ENCODE measurements around the gene ZDHHC3. TPM values are rescaled to one million over a fixed set of nuclear protein-coding genes. Genes with fewer than 3 reads are reported as not detected.
"Not testable (repeated sequence)": the region's sequence is repeated elsewhere in the genome, so short reads cannot be mapped to it uniquely, and the experiment has no call there.

Gene ZDHHC3
- total RNA-seq, 4 donors from 2014 or later = 59.6 to 81.3 (median 72.8) TPM

DNA sequence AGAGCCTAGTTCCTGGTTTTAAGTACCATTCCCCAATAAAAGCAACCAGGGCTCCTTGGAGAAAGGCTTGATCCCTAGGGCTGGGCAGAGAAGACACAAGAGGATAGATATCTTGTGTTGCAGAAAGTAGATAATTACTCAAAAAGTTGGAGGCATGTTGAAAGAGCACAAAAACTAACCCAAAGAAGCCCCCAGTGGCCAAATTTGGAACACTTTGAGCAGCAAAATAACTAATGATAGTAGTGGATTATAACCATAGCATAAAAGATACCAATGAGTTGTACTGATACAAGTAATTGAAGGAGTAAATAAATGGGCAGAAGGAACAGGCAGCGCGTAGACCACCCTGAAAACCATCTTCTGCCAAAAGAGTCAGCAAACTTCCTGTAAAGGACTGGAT is 12.1 kb upstream of the ZDHHC3 start:
- TF ChIP-seq, protein P1, sequence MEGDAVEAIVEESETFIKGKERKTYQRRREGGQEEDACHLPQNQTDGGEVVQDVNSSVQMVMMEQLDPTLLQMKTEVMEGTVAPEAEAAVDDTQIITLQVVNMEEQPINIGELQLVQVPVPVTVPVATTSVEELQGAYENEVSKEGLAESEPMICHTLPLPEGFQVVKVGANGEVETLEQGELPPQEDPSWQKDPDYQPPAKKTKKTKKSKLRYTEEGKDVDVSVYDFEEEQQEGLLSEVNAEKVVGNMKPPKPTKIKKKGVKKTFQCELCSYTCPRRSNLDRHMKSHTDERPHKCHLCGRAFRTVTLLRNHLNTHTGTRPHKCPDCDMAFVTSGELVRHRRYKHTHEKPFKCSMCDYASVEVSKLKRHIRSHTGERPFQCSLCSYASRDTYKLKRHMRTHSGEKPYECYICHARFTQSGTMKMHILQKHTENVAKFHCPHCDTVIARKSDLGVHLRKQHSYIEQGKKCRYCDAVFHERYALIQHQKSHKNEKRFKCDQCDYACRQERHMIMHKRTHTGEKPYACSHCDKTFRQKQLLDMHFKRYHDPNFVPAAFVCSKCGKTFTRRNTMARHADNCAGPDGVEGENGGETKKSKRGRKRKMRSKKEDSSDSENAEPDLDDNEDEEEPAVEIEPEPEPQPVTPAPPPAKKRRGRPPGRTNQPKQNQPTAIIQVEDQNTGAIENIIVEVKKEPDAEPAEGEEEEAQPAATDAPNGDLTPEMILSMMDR (IDR thresholded peaks at IDR 0.05) = peak in 2 of 3 experiments; percentile 8 to 31
- no peak for TF ChIP-seq EP300 (IDR thresholded peaks at IDR 0.05)
- no peak for DNase-seq (ENCODE audit: extremely low spot score)
- H3K4me3 ChIP-seq = no peak overlapping the region
- H3K9me3 ChIP-seq = no peaks in the 10 kb centered on the region
- intact Hi-C loops (cut with DNase I) = no loop called here
- H3K36me3 ChIP-seq = peaks cover 0 to 38% (median 22%) of the 10 kb centered on the region in 4 donors
- 95% methylated on average over 2 of the region's 2 CpGs for WGBS
- peaks cover 2 to 35% (median 9%) of the 10 kb centered on the region in 4 donors for H3K4me1 ChIP-seq
- no peak overlapping the region for H3K27ac ChIP-seq (replicated peaks in 1 of 4)
- H3K27me3 ChIP-seq = no peaks in the 10 kb centered on the region

DNA sequence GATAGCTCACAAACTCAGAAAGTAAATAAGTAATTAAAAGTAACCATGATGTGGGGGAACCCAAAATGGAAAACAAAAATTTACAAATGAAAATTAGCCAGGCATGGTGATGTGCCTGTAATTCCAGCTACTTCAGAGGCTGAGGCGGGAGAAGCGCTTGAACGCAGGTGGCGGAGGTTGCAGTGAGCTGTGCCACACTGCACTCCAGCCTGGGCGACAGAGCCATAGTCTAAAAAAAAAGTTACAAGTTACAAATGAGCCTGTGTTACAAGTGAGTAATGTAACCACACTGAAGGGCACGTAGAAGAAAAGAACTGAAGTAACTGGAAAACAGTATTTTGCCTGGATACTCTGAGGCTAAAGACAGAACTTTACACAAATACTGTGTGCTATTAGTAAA is 11.4 kb upstream of the ZDHHC3 start:
- intact Hi-C loops (cut with DNase I) = no loop called here
- Histone ChIP-seq H3K4me1 (peaks cover 4 to 34% (median 13%) of the 10 kb centered on the region in 4 donors), H3K4me3 (no peak overlapping the region), H3K27me3 (no peaks in the 10 kb centered on the region), H3K27ac (replicated peaks in 1 of 4) (no peak overlapping the region), H3K9me3 (no peaks in the 10 kb centered on the region), H3K36me3 (peaks cover 0 to 37% (median 21%) of the 10 kb centered on the region in 4 donors)
- DNase-seq (ENCODE audit: extremely low spot score) = no peak
- TF ChIP-seq POLR2A (IDR thresholded peaks at IDR 0.05; ENCODE audit: low read depth) = no peak
- TF ChIP-seq POLR2AphosphoS5 (IDR thresholded peaks at IDR 0.05) = no peak
- TF ChIP-seq EP300 (IDR thresholded peaks at IDR 0.05) = no peak
- WGBS = 87% methylated on average over 6 of the region's 6 CpGs

DNA sequence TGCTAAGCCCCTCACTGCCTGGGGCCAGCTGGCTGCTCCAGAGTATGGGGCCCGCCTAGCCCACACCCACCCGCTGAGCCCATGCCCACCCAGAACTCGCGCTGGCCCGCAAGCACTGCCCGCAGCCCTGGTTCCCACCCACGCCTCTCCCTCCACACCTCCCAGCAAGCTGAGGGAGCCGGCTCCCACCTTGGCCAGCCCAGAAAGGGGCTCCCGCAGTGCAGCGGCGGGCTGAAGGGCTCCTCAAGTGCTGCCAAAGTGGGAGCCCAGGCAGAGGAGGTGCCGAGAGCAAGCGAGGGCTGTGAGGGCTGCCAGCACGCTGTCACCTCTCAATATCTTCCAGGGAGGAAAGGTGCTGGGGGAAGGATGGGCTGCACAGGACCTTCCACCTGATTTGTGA is 10.4 kb upstream of the ZDHHC3 start:
- WGBS = 100% methylated on average over 10 of the region's 14 CpGs
- H3K27ac ChIP-seq (replicated peaks in 1 of 4); H3K9me3 ChIP-seq; H3K27me3 ChIP-seq; DNase-seq (ENCODE audit: extremely low spot score); intact Hi-C loops (cut with DNase I); H3K4me3 ChIP-seq: not testable (repeated sequence)
- Histone ChIP-seq H3K4me1 (peaks cover 4 to 34% (median 18%) of the 10 kb centered on the region in 4 donors), H3K36me3 (peaks cover 0 to 31% (median 16%) of the 10 kb centered on the region in 4 donors)

DNA sequence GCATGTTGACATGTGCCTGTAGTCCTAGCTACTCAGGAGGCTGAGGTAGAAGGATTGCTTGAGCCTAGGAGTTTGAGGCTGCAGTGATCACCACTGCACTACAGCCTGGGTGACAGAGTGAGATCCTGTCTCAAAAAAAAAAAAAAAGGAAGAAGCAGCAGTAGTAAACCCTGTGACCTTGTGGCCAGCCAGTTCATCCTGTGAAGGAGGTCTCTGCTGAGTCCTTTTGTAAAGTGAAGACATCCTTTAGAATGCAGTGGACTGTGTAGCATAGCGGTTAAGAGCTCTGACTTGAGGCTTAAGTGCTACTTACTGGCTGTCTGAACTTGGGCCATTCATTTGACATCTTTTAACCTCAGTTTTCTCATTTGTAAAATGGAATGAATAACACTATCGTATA is 8.4 kb upstream of the ZDHHC3 start:
- TF ChIP-seq EP300 (IDR thresholded peaks at IDR 0.05) (no peak), POLR2AphosphoS5 (IDR thresholded peaks at IDR 0.05) (no peak), POLR2A (IDR thresholded peaks at IDR 0.05; ENCODE audit: low read depth) (no peak)
- TF ChIP-seq, protein P1 (IDR thresholded peaks at IDR 0.05) = no peak
- intact Hi-C loops (cut with DNase I) = no loop called here
- no peak overlapping the region for H3K27ac ChIP-seq (replicated peaks in 1 of 4)

DNA sequence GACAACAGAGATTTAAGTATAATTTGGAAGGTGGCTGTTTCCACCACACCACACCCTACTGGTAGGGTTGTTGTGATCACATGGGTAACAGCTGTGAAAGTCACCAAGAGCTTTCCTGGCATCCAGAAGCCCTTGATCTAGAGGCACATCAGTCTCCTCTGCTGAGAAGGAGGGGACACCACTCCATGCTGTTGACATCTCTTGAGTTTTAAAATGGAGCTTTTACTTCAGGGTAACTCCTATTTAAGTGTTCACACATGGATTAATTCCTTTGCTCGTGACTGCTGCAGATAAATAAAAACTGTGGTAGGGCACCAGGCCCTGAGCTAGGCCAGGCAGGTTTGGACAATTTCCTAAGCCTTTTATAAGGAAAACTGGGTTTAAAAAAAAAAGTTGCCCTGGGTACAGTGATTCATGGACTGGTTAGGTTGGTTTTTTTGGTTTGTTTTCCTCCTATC is 7.5 kb upstream of the ZDHHC3 start:
- 82% methylated on average over 1 of the region's 1 CpG for WGBS
- TF ChIP-seq POLR2AphosphoS5 (IDR thresholded peaks at IDR 0.05) (no peak), POLR2A (IDR thresholded peaks at IDR 0.05; ENCODE audit: low read depth) (no peak), EP300 (IDR thresholded peaks at IDR 0.05) (no peak)
- TF ChIP-seq, protein P1 (IDR thresholded peaks at IDR 0.05) = no peak
- H3K27me3 ChIP-seq = no peaks in the 10 kb centered on the region
- peaks cover 3 to 39% (median 22%) of the 10 kb centered on the region in 4 donors for H3K4me1 ChIP-seq
- H3K9me3 ChIP-seq = no peaks in the 10 kb centered on the region
- DNase-seq (ENCODE audit: extremely low spot score) = no peak
- no peak overlapping the region for H3K4me3 ChIP-seq
- intact Hi-C loops (cut with DNase I) = no loop called here
- no peak overlapping the region for H3K27ac ChIP-seq (replicated peaks in 1 of 4)
- peaks cover 0 to 9% (median 4%) of the 10 kb centered on the region in 4 donors for H3K36me3 ChIP-seq

More for the DNA sequence above, 8.4 kb upstream of the ZDHHC3 start:
- Histone ChIP-seq H3K27me3 (no peaks in the 10 kb centered on the region), H3K36me3 (peaks cover 0 to 11% (median 4%) of the 10 kb centered on the region in 4 donors), H3K9me3 (no peaks in the 10 kb centered on the region), H3K4me1 (peaks cover 0 to 34% (median 18%) of the 10 kb centered on the region in 4 donors), H3K4me3 (no peak overlapping the region)
- no peak for DNase-seq (ENCODE audit: extremely low spot score)
- WGBS = 91% methylated on average over 2 of the region's 2 CpGs

DNA sequence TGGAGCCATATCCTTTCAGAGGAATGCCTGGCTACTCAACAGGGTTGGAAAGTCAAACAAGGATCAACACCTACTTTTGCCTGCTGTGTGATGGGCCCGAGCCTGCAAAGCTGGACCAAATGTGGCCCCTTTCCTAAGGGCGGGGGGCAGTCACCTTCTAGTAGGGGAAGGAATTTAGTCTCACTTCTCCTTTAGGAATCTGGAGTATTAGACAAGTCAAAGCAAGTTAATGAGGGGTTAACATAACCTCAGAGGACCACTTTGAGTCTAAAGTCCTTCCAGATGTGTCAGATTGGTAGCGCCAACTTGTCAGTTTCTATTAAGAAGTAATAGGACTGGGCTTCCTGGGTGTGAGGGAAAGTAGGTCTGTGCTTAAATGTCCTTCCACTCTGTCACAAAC is 6.8 kb upstream of the ZDHHC3 start:
- DNase-seq (ENCODE audit: extremely low spot score) = no peak
- no peak overlapping the region for H3K27ac ChIP-seq (replicated peaks in 1 of 4)
- H3K4me1 ChIP-seq = peaks cover 10 to 46% (median 26%) of the 10 kb centered on the region in 4 donors
- intact Hi-C loops (cut with DNase I) = no loop called here
- no peak for TF ChIP-seq EP300 (IDR thresholded peaks at IDR 0.05)
- TF ChIP-seq POLR2AphosphoS5 (IDR thresholded peaks at IDR 0.05) = no peak
- no peak for TF ChIP-seq POLR2A (IDR thresholded peaks at IDR 0.05; ENCODE audit: low read depth)
- TF ChIP-seq, protein P1 (IDR thresholded peaks at IDR 0.05) = no peak
- 84% methylated on average over 3 of the region's 3 CpGs for WGBS
- H3K27me3 ChIP-seq = no peaks in the 10 kb centered on the region
- H3K4me3 ChIP-seq = no peak overlapping the region
- H3K36me3 ChIP-seq = peaks cover 0 to 9% (median 4%) of the 10 kb centered on the region in 4 donors
- H3K9me3 ChIP-seq = no peaks in the 10 kb centered on the region
